Bone marrow (tissue), 2 donors: ENCODE data around the gene MAP4K2.

ENCODE experiments used
- DNase-seq, 2 donors: peaks; one replicate each; lab custom pipeline; 2025; lab: John Stamatoyannopoulos, UW

MAP4K2 gene

DNA sequence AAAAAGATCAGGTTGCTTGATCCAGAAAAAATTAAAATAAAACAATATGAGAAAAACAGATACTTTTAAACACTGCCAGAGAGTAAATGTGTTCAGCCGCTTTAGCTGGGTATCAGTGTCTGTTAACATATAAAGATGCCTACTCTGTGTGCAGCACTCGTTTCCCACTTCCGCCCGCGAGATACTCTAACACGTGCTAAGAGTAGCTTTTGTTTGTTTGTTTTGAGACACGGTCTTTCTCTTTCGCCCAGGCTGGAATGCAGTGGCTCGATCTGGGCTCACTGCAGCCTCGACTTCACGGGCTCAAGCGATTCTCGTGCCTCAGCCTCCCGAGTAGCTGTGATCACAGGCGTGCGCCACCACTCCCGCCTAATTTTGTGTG, 7.9 kb upstream of the MAP4K2 start:
- DNase-seq, result no peak

DNA sequence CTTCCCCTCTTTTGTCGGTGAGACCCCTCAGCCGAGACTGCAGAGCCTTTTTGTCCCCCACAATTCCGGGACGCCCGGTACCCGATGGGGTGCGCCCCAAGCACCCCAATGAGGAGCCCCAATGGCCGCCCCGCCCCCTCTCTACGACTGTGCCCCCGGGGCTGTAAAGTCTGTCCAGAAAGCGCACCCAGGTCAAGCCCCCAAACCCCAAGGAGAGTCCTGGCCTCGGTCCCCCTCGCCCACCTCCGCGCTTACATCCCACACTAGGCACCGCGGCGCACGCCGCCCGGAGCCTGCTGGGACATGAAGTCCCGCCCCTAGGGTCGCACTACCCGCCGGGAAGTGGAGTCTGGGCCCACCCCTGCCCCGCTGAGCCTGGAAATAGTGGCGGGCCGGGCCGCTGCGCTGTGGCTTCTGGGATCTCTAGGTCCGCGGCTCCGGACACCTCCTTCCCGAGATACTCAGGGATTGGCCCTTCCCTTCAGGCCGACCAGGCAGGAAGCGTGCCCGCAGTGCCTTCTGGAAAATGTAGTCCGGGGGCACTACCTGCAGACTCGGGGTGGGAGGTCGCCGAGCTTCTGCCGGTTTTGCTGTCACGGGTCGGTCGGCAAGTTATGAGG, 7.4 kb upstream of the MAP4K2 start, which contains the start of gene MEN1:
Gene MEN1, minus strand, starts transcription at position 281 of the 620 bp plus-strand sequence. CDS start 442 bp downstream, outside the sequence.
- DNase-seq, result peak; percentile 46 to 82

- DNase-seq, result no peak
Measured at GRCh38 chr11:64809781-64810241, 6.8 kb upstream of the MAP4K2 start.

- no peak for DNase-seq
Measured at GRCh38 chr11:64805481-64805880, 2.5 kb upstream of the MAP4K2 start.

- DNase-seq, result no peak
Measured at GRCh38 chr11:64804346-64805210, 1.6 kb upstream of the MAP4K2 start.

DNA sequence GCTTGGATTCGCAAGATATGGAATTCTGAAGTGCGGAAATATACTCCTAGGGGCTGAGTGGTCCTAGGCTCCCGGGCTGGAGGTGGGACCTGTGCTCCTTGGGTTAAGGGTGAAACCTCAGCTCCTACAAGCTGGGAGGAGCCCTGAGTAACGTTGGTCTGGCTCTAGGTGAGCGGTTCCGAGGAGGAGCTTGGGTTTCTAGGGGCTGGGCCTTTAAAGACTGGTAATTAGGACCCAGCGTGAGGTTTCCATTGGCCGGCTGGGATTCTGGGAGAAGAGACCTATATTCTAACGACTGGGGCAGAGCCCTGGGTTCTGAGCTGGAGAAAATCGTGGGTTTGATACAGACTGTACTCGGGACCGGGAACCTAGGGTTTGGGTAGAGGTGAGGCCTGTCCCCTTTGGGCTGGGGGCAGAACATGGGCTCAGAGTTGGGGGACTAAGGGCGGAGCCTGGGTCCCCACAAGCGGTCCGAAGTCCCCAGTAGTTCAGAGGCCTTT, 882 bp upstream of the MAP4K2 start:
- DNase-seq, result no peak

GRCh38 chr11:64802370-64803157, 450 bp downstream of the MAP4K2 start:
- no peak for DNase-seq

GRCh38 chr11:64801561-64802369, 1.2 kb downstream of the MAP4K2 start:
- no peak for DNase-seq

GRCh38 chr11:64801158-64801464, 1.9 kb downstream of the MAP4K2 start:
- no peak for DNase-seq

DNA sequence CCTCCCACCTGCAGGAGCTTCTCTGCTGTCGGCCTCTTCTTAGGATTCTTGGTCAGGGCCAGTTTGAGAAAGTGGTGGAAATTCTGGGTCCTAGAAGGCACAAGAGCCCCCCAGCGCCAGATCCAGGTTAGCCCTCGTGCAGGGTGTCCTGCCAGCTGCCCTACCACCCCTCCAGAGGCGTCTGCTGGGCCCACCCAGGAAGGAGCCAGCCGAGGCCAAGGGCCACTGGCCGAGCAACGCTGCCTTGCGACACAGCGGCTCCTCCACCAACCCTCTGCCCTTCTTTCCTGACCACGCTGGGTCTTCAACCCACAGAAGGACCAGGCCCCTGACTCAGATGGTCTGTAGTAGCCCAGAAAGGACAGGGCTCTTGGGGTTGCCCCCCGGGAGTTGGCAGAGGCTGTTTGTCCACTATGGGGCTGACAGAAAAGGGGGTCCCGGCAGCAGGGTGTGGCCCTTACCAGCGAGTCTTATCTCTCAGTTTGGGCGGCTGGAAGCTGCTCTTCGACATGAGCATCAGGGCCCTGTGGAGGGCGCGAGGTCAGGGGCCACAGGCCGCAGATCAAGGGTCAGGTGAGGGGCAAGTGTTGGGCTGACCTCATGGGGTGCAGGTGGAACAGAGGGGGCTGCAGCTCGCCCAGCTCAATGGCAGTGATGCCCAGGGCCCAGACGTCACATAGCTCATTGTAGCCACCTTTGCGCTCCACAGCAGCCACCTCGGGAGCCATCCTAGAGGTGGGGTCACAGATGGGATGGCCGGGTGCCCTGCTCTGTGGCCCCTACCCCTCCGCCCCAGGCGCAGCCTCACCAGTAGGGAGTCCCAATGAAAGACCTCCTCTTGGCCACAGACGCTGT, 2.5 kb downstream of the MAP4K2 start:
- DNase-seq, result no peak

GRCh38 chr11:64799623-64800302, 3.3 kb downstream of the MAP4K2 start:
- DNase-seq, result no peak

DNA sequence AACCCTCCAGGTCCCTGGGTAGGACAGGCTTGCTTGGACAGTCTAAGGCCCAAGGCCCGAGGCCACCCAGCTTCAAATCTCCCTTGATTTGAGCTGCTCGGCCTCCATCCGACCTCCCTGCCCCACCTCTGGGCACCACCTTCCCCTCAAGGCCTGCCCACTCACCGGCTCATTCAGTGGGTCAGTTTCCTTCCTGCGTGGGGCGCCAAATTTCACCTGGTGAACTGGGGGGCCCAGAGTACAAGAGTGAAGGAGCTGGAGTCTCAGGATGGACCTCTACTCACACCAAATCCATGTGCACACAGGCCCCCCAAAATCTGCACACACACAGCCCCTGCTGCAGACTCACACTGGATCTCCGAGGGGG, 3.8 kb downstream of the MAP4K2 start:
- DNase-seq, result no peak

GRCh38 chr11:64796757-64797541, 6.1 kb downstream of the MAP4K2 start:
- DNase-seq, result no peak

GRCh38 chr11:64796047-64796756, 6.8 kb downstream of the MAP4K2 start:
- DNase-seq, result no peak

DNA sequence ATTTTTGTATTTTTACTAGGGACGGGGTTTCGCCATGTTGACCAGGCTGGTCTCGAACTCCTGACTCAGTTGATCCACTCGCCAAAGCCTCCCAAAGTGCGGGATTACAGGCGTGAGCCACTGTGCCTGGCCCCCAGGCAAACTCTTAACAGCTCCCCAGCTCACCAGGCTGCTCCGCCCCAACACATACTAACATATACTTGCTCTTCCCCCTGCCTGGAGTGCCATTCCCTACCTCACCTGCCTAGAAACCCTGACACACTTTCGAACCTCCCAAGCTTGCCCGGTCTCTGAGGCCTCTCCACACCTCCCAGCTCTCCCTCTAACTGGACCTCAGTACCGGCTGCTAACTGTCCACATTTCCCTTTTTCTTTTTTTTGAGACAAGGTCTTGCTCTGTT, 8.5 kb downstream of the MAP4K2 start:
- no peak for DNase-seq

DNA sequence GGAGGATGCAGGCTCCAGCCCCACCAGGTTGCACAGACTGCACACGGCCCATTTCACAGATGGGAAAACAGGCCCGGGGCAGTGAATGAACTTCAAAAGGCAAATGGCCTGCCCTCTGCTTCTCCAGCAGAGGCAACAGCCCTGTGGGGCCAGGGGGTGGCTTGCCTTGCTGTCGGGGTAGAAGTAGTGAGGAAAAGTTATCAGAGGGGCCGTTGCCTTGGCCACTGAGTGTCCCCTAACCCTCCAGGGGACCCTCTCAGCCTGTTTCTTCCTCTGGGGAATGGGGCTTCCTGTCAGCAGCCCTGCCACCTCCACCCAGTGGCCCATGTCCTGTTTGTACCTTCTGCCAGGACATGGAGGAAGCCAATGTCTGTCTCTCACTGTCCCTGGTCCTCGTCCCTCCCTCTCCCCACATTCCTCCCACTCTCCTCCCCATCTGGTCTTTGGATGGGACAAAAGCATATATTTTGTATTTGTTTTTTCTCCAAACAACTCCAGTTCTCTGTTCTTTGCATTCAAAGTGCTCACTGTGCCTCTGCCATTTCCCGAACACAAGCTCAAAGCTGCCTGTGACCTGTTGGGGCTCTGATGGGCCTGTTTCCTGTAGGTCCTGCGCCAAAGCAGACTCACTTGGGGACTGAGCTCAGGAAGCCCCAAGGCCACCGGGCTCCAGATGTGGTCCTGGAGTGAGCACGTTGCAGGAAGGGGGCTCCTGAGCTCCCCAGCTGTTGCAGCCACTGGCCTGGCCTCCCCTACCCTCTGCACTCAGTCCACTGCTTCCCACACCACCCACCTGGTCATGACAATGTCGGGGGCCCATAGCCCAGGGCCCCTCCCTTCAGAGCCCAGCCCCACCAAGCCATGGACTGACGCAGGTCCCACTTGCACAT, 9.5 kb downstream of the MAP4K2 start:
- no peak for DNase-seq

DNA sequence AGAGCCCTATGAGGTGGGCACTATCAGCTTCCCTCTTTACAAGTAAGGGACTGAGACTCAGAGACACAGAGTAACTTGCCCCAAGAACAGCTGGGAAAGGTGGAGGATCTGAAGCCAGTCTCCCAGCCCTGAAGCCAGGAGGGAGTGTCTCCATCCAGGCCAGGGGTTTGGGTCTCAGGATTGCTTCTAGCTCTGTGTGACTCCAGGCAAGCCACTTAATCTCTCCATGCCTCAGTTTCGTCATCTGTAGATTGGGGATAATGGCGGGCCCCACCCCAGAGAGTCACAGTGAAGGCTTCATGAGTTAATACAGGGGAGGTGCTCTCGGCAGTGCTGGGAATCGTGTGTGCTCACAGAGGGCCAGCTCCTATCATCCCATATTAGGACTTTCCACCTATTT, 10.5 kb downstream of the MAP4K2 start:
- no peak for DNase-seq
